Activated effector memory CD4-positive, alpha-beta T cell treated with anti-CD3 and anti-CD28 coated beads, Interleukin-2, amount 50 U/mL, for 16 hours (primary cell): ENCODE results near the gene PEX16.

Experiments used
- DNase-seq: peaks from one replicate; pipeline ENCODE4 v3.0.0-alpha.2; 2020

The PEX16 gene

DNA sequence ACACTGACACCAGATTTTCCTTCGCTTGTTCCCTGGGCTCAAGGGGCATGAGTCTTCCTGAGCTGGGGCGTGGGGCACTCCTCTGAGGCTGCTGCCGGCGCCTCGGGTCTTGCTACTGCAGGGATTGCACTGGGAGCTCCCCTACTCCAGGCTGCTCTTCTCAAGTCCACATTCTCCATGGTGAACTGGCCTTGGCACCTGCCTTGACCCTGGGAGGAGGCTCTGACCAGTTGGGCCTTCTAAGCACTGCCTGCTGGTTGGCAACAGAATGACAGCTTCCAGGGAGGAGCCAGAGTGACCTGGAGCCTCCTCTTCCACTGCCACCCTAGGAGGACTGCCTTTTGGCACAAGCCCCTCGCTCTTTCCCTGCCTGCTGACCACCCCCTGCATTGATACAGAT, 20.1 kb downstream of the PEX16 start:
- DNase-seq = no peak

- DNase-seq = no peak
Observed at GRCh38 chr11:45896422-45896984, 21.2 kb downstream of the PEX16 start.

GRCh38 chr11:45895553-45896259, 22.0 kb downstream of the PEX16 start:
- DNase-seq = no peak

DNA sequence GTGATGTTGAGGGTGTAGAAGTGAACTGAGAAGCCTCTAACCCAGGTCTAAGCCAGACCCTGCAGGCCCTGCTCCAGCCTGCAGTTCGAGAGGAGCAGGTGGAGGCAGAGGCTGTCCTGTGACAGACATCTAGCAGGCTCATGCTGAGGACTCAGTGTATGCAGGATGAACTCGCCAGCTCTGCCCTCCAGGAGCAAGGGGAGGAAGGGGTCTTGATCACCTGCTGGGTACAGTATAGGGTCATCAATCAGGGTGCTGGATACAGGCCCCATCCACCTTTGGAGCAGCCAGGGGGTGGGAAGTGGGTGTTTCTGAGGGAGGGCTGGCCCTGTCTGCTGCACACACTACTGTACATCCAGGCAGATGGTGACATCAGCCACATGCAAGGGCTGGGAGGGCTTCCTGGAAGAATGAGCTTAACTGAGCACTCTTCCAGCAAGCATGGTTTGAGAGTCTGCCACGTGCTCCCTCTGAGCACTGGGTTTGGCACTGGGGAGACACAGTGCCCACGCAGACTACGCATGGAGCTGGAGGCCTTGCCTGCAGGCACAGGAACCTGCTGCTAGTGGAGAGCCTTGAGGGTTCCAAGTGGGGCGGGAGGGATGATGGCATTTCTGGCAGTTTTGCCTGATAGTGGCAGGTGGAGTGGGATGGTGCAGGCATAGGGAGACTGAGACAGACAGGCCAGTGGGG, 23.0 kb downstream of the PEX16 start:
- DNase-seq = no peak

DNA sequence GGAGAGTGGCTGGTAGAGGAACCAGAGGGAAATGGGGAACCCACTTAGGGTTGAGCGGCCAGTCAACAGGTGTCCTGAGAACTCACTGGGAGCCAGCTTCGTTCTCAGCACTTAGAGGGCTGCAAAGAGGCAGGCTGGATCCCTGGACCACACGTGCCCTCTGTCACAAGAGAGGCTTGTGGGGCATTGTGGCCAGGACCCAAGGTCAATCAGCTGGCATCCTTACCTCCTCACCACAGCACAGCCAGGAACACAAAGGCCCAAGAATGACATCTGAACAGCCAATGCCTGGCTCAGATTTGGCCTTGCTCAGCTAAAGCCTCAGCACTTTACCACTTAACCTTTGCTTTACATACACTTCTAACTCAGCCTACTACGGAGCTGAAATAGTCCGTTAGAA, 24.8 kb downstream of the PEX16 start:
- no peak for DNase-seq

DNA sequence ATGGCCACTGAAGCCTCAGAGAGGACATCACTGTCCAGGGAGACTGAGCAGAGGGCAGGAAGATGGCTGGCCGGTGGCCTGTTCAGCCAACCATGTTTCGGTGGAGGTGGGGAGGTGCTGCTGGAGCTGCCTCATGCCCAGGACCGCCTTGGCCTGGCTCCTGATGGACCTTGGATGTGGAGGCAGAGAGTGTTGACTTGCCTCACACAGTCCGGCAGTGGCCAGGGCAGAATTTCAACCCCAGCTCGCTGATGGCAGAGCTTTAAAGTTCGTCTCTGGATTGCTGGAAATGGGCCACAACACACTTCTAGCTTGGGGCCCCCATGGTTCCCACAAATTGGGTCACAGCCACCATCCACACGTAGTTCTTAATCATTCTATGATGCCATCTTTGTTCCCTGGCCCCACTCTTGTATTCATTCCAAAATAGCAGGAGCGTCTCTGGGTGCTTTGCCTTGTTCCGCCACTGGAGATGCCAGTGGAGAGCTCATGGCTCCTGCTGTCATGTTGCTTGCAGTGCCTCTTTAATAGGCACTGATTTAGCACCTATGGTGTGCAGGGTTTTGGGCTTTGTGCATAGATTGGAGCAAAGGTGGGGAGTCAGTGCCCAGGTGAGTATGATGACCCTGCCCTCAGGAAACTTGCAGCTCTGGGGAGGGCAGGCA, 26.7 kb downstream of the PEX16 start:
- no peak for DNase-seq

DNA sequence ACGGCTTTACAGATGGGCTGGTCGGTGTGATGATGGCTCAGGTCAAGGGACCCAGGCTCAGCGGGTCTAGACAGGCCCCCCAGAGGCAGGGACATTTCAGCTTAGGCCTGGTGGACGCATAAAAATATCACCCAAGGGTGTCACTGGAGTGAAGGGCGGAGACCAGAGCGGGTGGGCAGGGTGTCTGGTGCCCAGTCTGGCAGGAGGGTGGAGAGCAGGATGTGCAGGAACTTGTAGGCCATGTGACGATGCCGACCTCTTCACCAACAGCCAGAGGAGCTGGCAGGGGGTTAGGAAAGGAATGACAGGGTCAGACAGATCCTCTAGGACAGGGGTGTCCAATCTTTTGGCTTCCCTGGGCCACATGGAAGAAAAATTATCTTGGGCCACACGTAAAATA, 27.7 kb downstream of the PEX16 start:
- no peak for DNase-seq

- DNase-seq = no peak
Observed at GRCh38 chr11:45889555-45889954, 28.1 kb downstream of the PEX16 start.

DNA sequence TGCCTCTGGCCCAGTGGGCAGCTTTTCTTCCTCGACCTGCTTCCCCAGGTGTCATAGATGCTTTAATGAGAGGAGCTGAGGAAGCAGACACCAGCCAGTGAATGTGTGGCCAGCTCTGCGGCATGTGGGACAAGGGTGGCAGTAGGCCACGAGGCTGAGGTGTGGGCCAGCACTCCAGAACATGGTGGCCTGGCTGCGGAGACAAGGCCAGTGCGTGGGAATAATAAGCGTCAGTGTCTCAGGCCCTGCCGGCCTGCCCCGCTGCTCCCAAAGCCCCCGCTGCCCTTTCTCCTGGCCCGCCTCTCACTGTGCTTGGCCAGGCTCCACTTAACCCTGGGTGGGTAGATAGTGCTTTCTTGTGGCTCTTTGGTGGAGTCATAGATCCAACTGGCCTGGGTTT, 30.1 kb downstream of the PEX16 start:
- no peak for DNase-seq

- no peak for DNase-seq
Observed at GRCh38 chr11:45886816-45887520, 30.7 kb downstream of the PEX16 start.

DNA sequence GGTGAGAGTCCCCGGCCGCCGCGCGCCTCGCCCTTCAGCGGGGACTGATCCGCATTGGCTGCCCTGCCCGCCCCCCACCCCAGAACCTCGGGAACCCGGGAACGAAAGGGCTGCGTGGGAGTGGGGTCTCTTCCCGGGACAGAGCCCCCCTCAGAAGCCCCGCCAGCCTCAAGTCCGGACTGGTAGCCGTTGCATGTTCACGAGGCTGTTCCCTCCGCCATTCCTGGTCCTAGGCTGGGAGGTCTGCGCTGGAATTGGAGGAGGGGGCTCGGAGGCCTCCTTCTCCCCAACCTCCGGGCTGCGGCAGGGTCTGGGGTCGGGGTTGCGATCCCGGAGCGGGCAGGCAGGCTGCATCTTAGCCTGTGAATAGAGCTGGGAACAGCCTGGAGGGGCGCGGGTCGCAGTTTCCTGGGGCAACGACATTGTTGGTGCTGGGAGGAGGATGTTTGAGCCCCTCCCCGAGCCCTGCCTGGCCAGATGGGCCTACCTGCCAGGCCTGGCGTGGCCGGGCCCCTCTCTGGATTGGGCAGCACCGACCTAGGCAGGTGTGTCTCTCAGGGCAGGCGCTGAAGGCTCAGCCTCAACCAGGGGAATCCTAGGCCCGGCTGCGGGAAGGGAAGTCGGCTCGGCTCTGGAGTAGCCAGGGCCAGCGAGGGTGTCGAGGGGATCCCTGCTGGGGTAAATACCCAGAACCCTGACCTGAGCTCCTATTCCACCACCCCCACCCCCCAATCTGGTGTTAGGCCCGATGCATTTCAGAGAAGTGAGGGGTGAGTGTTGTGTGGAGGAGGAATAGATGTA, 31.6 kb downstream of the PEX16 start:
- DNase-seq = no peak

DNA sequence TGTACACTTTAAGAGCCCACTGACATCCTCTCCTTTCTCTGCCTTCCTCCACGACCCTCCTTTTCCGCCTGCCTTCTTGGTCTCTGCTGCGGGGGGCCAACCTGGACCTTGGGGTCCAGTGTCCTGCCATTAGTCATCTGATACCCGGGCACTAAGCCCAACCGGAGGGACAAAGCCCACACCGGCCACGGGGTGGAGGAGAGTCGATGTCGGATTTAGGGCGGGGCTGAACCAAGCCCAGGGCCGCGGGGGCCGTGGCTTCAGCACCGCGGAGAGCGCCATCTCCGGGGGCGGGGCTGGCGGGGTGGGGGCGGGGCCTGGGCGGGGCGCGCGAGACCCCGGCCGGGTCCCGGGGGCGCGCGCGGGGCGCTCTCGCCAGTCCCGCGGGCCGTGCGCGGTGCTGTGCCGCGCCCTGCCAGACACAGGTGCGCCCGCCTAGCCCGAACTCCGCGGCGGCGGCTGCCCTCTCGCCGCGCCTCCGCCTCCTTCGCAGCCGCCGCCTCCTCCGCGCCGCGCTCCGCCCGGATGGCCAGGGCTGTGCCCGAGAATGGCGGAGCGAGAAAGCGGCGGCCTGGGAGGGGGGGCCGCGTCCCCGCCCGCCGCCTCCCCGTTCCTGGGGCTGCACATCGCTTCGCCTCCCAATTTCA, 32.3 kb downstream of the PEX16 start, which contains the start of gene MAPK8IP1:
Gene MAPK8IP1, plus strand, starts transcription at position 378 of the 647 bp plus-strand sequence. Its CDS starts 170 bp downstream, at position 548.
- peak; percentile 84 for DNase-seq

DNA sequence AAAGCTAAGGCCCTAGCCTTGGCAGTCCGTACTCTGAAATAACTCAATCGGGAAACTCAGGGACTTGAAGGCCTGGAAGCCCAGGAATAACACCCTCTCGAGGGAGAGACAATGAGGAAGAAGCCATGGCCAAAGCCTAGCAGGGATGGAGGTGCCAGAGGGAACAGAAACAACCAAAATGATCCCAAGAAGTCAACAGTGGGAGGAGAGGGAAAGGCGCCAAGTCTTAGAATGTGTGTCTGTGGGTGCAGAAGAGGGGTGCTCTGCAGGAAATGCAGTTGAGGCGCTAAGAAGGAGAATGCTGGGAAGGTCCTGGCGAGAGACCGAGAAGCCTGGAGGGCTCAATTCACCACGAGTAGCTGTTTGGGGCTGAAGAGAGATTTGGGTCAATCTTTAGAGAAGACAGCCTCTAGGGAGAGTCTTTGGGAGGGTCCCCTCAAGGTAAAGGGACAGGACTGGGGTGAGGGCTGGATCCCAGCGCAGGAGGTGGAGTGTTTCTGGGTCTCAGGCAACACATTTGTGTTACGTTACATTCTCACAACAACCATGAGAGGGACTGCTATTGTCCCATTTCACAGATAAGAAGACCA, 33.0 kb downstream of the PEX16 start:
- DNase-seq = no peak

DNA sequence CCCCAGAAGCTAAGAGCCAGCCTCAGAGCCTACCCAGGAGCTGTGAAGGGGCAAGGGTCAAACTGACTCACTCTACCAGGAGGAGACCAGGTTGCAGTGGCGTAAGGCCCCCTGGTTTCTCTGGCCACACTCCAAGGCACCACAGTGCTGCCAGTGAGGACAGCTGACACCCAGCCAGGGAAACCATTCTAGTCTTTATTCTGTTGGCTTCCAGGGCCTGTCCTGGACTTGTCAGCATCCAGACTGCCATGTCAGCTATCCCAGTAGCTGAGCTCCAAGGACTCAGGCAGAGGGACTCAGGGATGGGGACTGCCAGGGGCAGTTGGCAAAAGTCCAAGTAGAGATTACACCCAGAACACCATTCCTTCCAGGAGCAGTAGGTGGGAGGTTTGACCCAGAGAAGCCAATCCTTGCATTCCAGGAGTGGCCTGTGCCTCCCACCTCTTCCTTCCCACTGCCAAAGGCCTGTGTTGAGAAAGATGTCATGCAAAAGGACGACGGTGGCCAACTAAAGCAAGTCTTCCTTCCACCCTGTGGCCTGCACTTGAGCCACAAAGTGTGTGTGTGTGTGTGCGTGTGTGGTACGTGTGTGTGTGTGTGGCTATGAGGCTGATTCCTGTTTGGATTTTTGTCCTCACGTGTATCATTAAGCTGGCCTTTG, 35.8 kb downstream of the PEX16 start:
- DNase-seq = no peak

DNA sequence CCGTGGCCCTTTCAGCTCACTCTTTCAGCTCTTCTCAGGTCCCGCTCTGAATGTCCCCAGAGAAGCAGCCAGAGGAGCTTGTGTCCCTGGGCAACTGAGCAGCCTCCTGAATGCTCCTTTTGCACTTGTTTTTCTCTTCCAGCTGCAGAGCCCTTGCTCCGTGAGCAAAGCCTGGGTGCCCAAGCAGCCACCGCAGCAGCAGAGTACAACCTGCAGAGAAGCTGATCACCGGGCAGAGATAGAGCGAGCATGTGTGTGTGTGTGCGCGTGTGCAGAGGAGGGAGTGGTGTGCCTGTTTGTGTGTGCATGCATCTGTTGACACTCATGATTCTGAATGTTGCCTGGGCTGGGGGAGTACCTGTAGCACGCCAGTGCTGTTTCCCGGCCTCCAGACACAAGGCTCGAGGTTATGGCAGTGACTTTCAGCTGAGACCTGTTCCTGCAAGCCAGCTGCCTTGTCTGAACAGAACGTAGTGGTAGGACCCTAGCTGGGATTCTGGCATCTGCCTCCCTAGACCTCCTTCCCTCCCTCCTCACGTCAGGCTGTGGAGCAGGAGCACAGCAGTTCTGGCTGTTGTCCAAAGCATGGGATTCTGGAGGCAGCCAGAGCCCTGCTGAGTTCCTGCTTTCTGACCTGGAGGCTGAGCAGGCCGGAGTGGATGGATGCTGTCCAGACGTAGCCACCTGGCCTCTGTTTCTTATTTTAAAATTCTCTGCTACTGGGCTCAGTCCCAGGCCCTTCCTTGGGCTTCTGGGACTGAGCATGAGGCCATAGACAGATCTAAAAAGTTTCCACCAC, 36.7 kb downstream of the PEX16 start:
- no peak for DNase-seq

DNA sequence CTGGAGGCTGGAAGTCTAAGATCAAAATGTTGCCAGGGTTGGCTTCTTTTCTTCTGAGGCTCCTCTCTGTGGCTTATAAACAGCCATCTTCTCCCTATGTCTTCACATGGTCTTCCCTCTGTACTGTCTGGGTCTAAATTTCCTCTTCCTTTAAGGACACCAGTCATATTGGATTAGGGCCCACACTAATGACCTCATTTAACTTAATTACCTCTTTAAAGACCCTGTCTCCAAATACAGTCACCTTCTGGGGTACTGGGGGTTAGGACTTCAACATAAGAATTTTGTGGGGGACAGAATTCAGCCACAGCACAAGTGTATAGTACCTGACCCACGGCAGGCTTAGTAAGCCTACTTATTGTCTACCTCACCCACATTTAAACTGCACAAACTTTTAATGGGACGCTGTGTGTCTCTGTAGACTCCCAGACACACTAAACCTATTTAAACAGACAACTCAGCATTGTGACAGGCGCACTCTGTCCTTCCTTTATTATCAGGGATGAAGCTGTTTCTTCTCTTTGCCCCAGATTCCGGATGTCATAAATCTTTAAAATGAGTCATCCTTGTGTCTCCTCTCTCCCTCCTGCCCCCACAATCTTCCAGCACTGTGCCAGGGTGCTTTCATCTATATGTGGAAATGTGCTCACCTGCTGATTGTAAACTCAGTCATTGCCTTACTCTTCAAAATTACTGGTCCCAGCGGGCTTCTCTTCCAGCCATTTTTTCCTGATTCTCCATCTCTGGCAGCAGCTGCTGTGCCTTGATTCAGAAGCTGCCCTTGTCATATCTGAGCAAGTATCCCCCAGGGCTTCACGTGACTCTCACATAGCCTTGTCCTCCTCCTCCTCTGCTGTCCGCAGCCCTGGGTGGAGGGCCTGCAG, 37.6 kb downstream of the PEX16 start:
- DNase-seq = no peak

- DNase-seq = no peak
Observed at GRCh38 chr11:45877845-45878244, 39.8 kb downstream of the PEX16 start.

DNA sequence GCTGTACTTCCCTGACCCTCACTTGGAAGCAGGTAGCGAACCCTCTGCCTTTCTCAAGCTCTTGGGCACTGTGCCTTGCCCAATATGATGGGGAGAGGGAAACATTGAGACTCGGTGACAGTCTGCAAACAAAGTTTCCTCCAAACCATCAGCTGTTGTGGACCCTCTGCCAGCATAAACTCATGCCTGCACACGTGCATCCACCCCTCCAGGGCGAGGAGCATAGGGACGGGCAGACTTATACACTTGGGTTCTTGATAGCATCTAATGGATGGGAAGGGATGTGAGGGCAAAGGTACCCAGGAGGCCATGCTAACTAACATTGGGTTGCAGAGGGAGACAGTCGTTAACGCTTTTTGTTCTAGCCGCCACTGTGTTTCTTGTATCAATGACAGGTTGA, 40.5 kb downstream of the PEX16 start:
- no peak for DNase-seq

GRCh38 chr11:45876401-45876800, 41.3 kb downstream of the PEX16 start:
- no peak for DNase-seq
